B cell (primary cell): Measurements from ENCODE around the gene GPNMB. TPM values are rescaled to one million over a fixed set of nuclear protein-coding genes. Genes with fewer than 3 reads are reported as not detected.
"Not testable (repeated sequence)": the region's sequence is repeated elsewhere in the genome, so short reads cannot be mapped to it uniquely, and the experiment has no call there.

ENCODE experiments used
- ATAC-seq: fragments of 200-7000 bp; cut with Tn5 transposase; one replicate; pipeline ENCODE4 v1.10.0; 2021; ENCODE audit warnings: low read depth, mild to moderate bottlenecking, moderate number of reproducible peaks, moderate library complexity
- CTCF ChIA-PET: fragments of 350-600 bp; sonication (Branson Sonifier 250); formaldehyde crosslinking; loops from one replicate; lab custom pipeline; 2021; ENCODE audit warnings: antibody characterized with exemption, inconsistent platforms; lab: Charles Lee
- POLR2A ChIA-PET: fragments of 350-600 bp; sonication (Branson Sonifier 250); formaldehyde crosslinking; loops from one replicate; lab custom pipeline; 2021; ENCODE audit warnings: antibody characterized with exemption; lab: Charles Lee
- DNase-seq: peaks from one replicate; pipeline ENCODE4 v3.0.0; 2013
- H2AFZ ChIP-seq: 2 replicates; pipeline ENCODE4 v1.6.1; 2012; ENCODE audit warnings: mild to moderate bottlenecking, low read depth, low read length; ENCODE audit not compliant: insufficient read depth, poor library complexity, severe bottlenecking
- H3K27ac ChIP-seq, 2 donors: 1 replicate in 1 of 2; 2 replicates in 1 of 2; pipeline ENCODE4 v1.5.1; 2012 to 2013; ENCODE audit warnings: low read length in 2 of 2, mild to moderate bottlenecking in 2 of 2, moderate library complexity in 1 of 2
- H3K27me3 ChIP-seq, 4 experiments: fragments of 200-600 bp in 1 of 4; sonication (generic) in 1 of 4; replicated peaks in 1 of 4; 1 replicate in 2 of 4; 2 replicates in 2 of 4; pipeline versions ENCODE4 v1.6.1 to v1.7.0; 2013 to 2016; ENCODE audit warnings: low read length in 3 of 4, mild to moderate bottlenecking in 2 of 4, mixed read lengths in 1 of 4, moderate library complexity in 1 of 4; ENCODE audit not compliant: insufficient read depth in 4 of 4, control insufficient read depth in 3 of 4; ENCODE audit errors: control extremely low read depth in 1 of 4
- H3K36me3 ChIP-seq, 2 experiments: replicated peaks in 1 of 2; 1 replicate in 1 of 2; 2 replicates in 1 of 2; pipeline versions ENCODE4 v1.6.1 to v1.7.1; 2013; ENCODE audit warnings: low read length in 1 of 2; ENCODE audit not compliant: insufficient read depth in 2 of 2, control insufficient read depth in 1 of 2; ENCODE audit errors: control extremely low read depth in 1 of 2, extremely low read depth in 1 of 2
- H3K4me1 ChIP-seq, 2 donors: fragments of 200-600 bp in 1 of 2; sonication (generic) in 1 of 2; 1 replicate in 1 of 2; 2 replicates in 1 of 2; pipeline versions ENCODE4 v1.5.1 to v1.6.1; 2013 to 2017; ENCODE audit warnings: low read length in 2 of 2; ENCODE audit not compliant: control insufficient read depth in 2 of 2, insufficient read depth in 2 of 2
- H3K4me2 ChIP-seq: replicated peaks from 2 replicates; pipeline ENCODE3; 2012; ENCODE audit warnings: mild to moderate bottlenecking, low read depth, low read length; ENCODE audit not compliant: poor library complexity, severe bottlenecking
- H3K4me3 ChIP-seq, 5 experiments: fragments of 200-600 bp in 1 of 5; sonication (generic) in 1 of 5; 1 replicate in 3 of 5; 2 replicates in 2 of 5; pipeline versions ENCODE4 v1.5.1 to v1.7.0; 2011 to 2016; ENCODE audit warnings: low read length in 4 of 5, mild to moderate bottlenecking in 4 of 5, low read depth in 2 of 5, control low read depth in 1 of 5, moderate library complexity in 1 of 5; ENCODE audit not compliant: insufficient read depth in 1 of 5; ENCODE audit errors: control extremely low read depth in 1 of 5, extremely low read depth in 1 of 5
- H3K79me2 ChIP-seq: fragments of 200-600 bp; sonication (generic); one replicate; pipeline ENCODE4 v1.6.0; 2016; ENCODE audit warnings: low read length; ENCODE audit not compliant: control insufficient read depth, insufficient read depth
- H3K9ac ChIP-seq: fragments of 200-600 bp; sonication (generic); 2 replicates; pipeline ENCODE4 v1.6.1; 2017; ENCODE audit warnings: mild to moderate bottlenecking, low read length, moderate library complexity
- H3K9me3 ChIP-seq, 3 donors: one replicate each; pipeline versions ENCODE4 v1.6.1 to v1.7.1; 2013; ENCODE audit warnings: low read length in 2 of 3; ENCODE audit not compliant: control insufficient read depth in 2 of 3, insufficient read depth in 1 of 3; ENCODE audit errors: control extremely low read depth in 1 of 3
- H4K20me1 ChIP-seq: 2 replicates; pipeline ENCODE4 v1.6.0; 2012; ENCODE audit warnings: mild to moderate bottlenecking, low read length; ENCODE audit not compliant: insufficient read depth, control insufficient read depth, poor library complexity, severe bottlenecking
- H3K27ac Mint-ChIP-seq: one replicate; pipeline ENCODE4 v1.8.0; 2021; ENCODE audit warnings: mixed read lengths
- H3K27me3 Mint-ChIP-seq: one replicate; pipeline ENCODE4 v1.8.0; 2021; ENCODE audit warnings: mixed read lengths
- H3K4me1 Mint-ChIP-seq: one replicate; pipeline ENCODE4 v1.8.0; 2021; ENCODE audit warnings: mixed read lengths
- H3K4me3 Mint-ChIP-seq: one replicate; pipeline ENCODE4 v1.8.0; 2021; ENCODE audit warnings: mixed read lengths
- H3K9me3 Mint-ChIP-seq: one replicate; pipeline ENCODE4 v1.8.0; 2022; ENCODE audit warnings: mixed read lengths; ENCODE audit not compliant: insufficient read depth
- CTCF ChIP-seq: fragments of 200-600 bp; IDR thresholded peaks from one replicate; pipeline ENCODE4 v1.8.0; 2022; ENCODE audit warnings: antibody characterized with exemption, mild to moderate bottlenecking
- EZH2 ChIP-seq: IDR thresholded peaks from 2 replicates; pipeline ENCODE4 v1.6.1; 2012; ENCODE audit warnings: borderline replicate concordance, low read depth, mild to moderate bottlenecking, moderate library complexity, low read length; ENCODE audit not compliant: insufficient read depth, poor library complexity, severe bottlenecking
- WGBS: methylation state at CpG from one replicate; pipeline ENCODE4 v1.1.5; 2013; ENCODE audit warnings: missing lambda C conversion rate; ENCODE audit not compliant: insufficient coverage; 5-methylcytosine and 5-hydroxymethylcytosine counted together
- intact Hi-C: fragments of 100-400 bp; cut with micrococcal nuclease; formaldehyde crosslinking; loops from one replicate; pipeline ENCODE4 v1.10.0; 2022
- polyA plus RNA-seq: library from polyadenylated mRNA; depleted of rRNA; stranded (reverse); fragments of >200 nt; gene quantifications from 2 replicates; pipeline ENCODE4 v1.2.3, GENCODE V29; 2012
- total RNA-seq, 2 donors: library from RNA; stranded (reverse); fragments of 120-200 nt in 1 of 2; gene quantifications; 1 replicate in 1 of 2; 2 replicates in 1 of 2; pipeline versions ENCODE4 v1.2.3 to v1.2.4, GENCODE V29; 2013 to 2022

The GPNMB gene
- total and polyA plus RNA-seq, 2 donors (not counting 1 experiment from before 2014, with no cell fraction given), result 2.6 TPM; not detected in 1

GRCh38 chr7:23224364-23224763 lies 22.2 kb upstream of the GPNMB start:
- CTCF ChIA-PET, result interaction anchor here (0.7 kb wide), 1 partner anchor 38 kb away, joined by 3 read pairs; no protein-coding TSS in a partner anchor

DNA sequence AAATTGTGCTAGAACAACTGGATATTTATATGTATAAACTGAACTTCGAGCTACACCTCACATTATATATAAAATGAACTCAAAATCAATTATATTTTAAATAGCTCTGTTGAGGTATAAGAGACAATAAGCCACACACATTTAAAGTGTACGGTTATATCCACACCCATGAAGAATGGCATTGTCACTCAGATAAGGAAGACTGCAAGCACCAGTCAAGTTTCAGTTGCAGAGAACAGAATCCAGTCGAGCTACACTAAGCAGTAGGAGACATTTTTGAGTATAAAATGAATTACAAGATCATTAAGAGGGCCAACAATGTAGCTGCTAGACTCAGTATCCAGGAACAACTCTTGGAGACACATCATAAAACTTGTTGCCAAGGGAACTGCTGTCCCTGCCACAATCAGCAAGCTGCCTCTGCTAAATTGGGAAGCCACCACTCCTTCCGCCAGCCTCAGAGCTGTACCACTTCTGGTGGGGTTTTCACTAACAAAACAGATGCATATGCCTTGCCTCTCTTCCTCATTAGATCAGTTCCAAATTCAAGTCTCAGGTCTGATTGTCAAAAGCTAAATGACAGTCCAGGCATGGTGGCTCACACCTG lies 19.6 kb upstream of the GPNMB start:
- no peak overlapping the region for H3K4me2 ChIP-seq
- H2AFZ ChIP-seq, result no peak overlapping the region
- CTCF ChIA-PET, result interaction anchor here (0.7 to 1.0 kb wide), 2 partner anchors 24 to 46 kb away, joined by 3 read pairs; no protein-coding TSS in a partner anchor
- no peak overlapping the region for H3K27ac Mint-ChIP-seq
- no peaks in the 10 kb centered on the region for H3K79me2 ChIP-seq
- POLR2A ChIA-PET, result no interaction called here
- H3K9me3 Mint-ChIP-seq, result no peaks in the 10 kb centered on the region
- no peak overlapping the region for H3K4me3 Mint-ChIP-seq
- H3K9me3 ChIP-seq, result peaks cover 0 to 3% (median 0%) of the 10 kb centered on the region in 3 donors
- TF ChIP-seq EZH2 (no peak), CTCF (no peak)
- H4K20me1 ChIP-seq, result no peaks in the 10 kb centered on the region
- no peaks in the 10 kb centered on the region for H3K27me3 ChIP-seq
- H3K4me1 Mint-ChIP-seq, result peaks cover 2% of the 10 kb centered on the region
- WGBS, result 49% methylated on average over 3 of the region's 4 CpGs
- DNase-seq (no peak), ATAC-seq (no peak)
- H3K4me1 ChIP-seq, result no peaks in the 10 kb centered on the region
- intact Hi-C loops, result no loop called here
- H3K36me3 ChIP-seq, result no peaks in the 10 kb centered on the region
- H3K9ac ChIP-seq, result no peak overlapping the region
- H3K27me3 Mint-ChIP-seq, result peaks cover 8% of the 10 kb centered on the region
- no peak overlapping the region for H3K4me3 ChIP-seq
- H3K27ac ChIP-seq, result no peak overlapping the region

More at GRCh38 chr7:23224364-23224763, 22.2 kb upstream of the GPNMB start:
- H3K9ac ChIP-seq, H3K27me3 ChIP-seq, POLR2A ChIA-PET, H3K27ac Mint-ChIP-seq, H3K4me1 Mint-ChIP-seq, H3K4me3 ChIP-seq, H3K4me2 ChIP-seq, H3K9me3 Mint-ChIP-seq, DNase-seq, ATAC-seq, H3K4me3 Mint-ChIP-seq, H3K79me2 ChIP-seq, H4K20me1 ChIP-seq, H3K36me3 ChIP-seq, H3K27ac ChIP-seq, intact Hi-C loops, H2AFZ ChIP-seq, H3K9me3 ChIP-seq, H3K4me1 ChIP-seq: not testable (repeated sequence)
- 75% methylated on average over 1 of the region's 4 CpGs for WGBS
- peaks cover 19% of the 10 kb centered on the region for H3K27me3 Mint-ChIP-seq
